Caco-2 (cell line): Measurements from ENCODE around the gene SNX21. TPM values are rescaled to one million over a fixed set of nuclear protein-coding genes. Genes with fewer than 3 reads are reported as not detected.
"Not testable (repeated sequence)": the region's sequence is repeated elsewhere in the genome, so short reads cannot be mapped to it uniquely, and the experiment has no call there.

Experiments
- BruUV-seq: library from RNA; stranded (reverse); fragments of 400-500 nt; replicated peaks from 2 replicates; lab custom pipeline; 2021; lab: Mats Ljungman, UMichigan
- CTCF ChIA-PET: fragments of 300-600 bp; sonication (Branson Sonifier 250); formaldehyde crosslinking; loops from one replicate; lab custom pipeline; 2022; ENCODE audit warnings: antibody characterized with exemption; lab: Charles Lee
- POLR2A ChIA-PET: fragments of 300-600 bp; sonication (Branson Sonifier 250); formaldehyde crosslinking; loops from one replicate; lab custom pipeline; 2022; ENCODE audit warnings: antibody characterized with exemption; lab: Charles Lee
- DNase-seq, 2 experiments: peaks; one replicate each; pipeline versions ENCODE4 v3.0.0 to v3.0.0-alpha.2; 2020 to 2022
- H3K27me3 ChIP-seq: replicated peaks from 2 replicates; pipeline ENCODE4 v1.6.0; 2011; ENCODE audit warnings: low read length; ENCODE audit not compliant: control insufficient read depth, insufficient read depth
- H3K36me3 ChIP-seq: 2 replicates; pipeline ENCODE4 v1.5.1; 2011; ENCODE audit warnings: low read length; ENCODE audit not compliant: control insufficient read depth, insufficient read depth
- H3K4me1 ChIP-seq: fragments of 250-450 bp; sonication (Bioruptor Pico); 2 replicates; pipeline ENCODE4 v1.5.1; 2020; ENCODE audit warnings: mild to moderate bottlenecking
- H3K4me3 ChIP-seq: 2 replicates; pipeline ENCODE4 v1.5.1; 2011; ENCODE audit warnings: low read depth, mild to moderate bottlenecking, control low read depth, low read length
- H3K9me3 ChIP-seq: fragments of 250-450 bp; sonication (Bioruptor Pico); 2 replicates; pipeline ENCODE4 v1.5.1; 2020; ENCODE audit warnings: mild to moderate bottlenecking, moderate library complexity
- H3K27ac Mint-ChIP-seq: one replicate; pipeline ENCODE4 v1.8.0; 2022; ENCODE audit warnings: mixed read lengths; ENCODE audit not compliant: unreplicated experiment
- H3K27me3 Mint-ChIP-seq: one replicate; pipeline ENCODE4 v1.8.0; 2022; ENCODE audit warnings: mixed read lengths; ENCODE audit not compliant: insufficient read depth, unreplicated experiment
- H3K36me3 Mint-ChIP-seq: one replicate; pipeline ENCODE4 v1.8.0; 2022; ENCODE audit warnings: mild to moderate bottlenecking, mixed read lengths; ENCODE audit not compliant: insufficient read depth, unreplicated experiment
- H3K4me1 Mint-ChIP-seq: one replicate; pipeline ENCODE4 v1.8.0; 2022; ENCODE audit warnings: low read depth, mixed read lengths; ENCODE audit not compliant: unreplicated experiment
- H3K4me3 Mint-ChIP-seq: one replicate; pipeline ENCODE4 v1.8.0; 2022; ENCODE audit warnings: mild to moderate bottlenecking, moderate library complexity, mixed read lengths; ENCODE audit not compliant: unreplicated experiment
- H3K9me3 Mint-ChIP-seq: one replicate; pipeline ENCODE4 v1.8.0; 2022; ENCODE audit warnings: mixed read lengths; ENCODE audit not compliant: unreplicated experiment
- intact Hi-C: fragments of 100-400 bp; cut with micrococcal nuclease; formaldehyde crosslinking; loops from one replicate; pipeline ENCODE4 v1.10.0; 2022; ENCODE audit not compliant: unreplicated experiment
- total RNA-seq: library from RNA; stranded (reverse); gene quantifications from 2 replicates; pipeline ENCODE4 v1.2.3, GENCODE V29; 2022
- TF ChIP-seq, protein P1 (sequence below), 2 experiments: fragments of 200-600 bp in 1 of 2; IDR thresholded peaks; 1 replicate in 1 of 2; 2 replicates in 1 of 2; pipeline versions ENCODE4 v1.5.1 to v1.8.0; 2011 to 2022; ENCODE audit warnings: antibody characterized with exemption in 1 of 2, control low read depth in 1 of 2, inconsistent platforms in 1 of 2, low read depth in 1 of 2, low read length in 1 of 2, mild to moderate bottlenecking in 1 of 2, moderate library complexity in 1 of 2; ENCODE audit not compliant: insufficient read depth in 1 of 2, severe bottlenecking in 1 of 2, unreplicated experiment in 1 of 2

The SNX21 gene
- total RNA-seq, 1 experiment from 2014 or later = 15.6 TPM

DNA sequence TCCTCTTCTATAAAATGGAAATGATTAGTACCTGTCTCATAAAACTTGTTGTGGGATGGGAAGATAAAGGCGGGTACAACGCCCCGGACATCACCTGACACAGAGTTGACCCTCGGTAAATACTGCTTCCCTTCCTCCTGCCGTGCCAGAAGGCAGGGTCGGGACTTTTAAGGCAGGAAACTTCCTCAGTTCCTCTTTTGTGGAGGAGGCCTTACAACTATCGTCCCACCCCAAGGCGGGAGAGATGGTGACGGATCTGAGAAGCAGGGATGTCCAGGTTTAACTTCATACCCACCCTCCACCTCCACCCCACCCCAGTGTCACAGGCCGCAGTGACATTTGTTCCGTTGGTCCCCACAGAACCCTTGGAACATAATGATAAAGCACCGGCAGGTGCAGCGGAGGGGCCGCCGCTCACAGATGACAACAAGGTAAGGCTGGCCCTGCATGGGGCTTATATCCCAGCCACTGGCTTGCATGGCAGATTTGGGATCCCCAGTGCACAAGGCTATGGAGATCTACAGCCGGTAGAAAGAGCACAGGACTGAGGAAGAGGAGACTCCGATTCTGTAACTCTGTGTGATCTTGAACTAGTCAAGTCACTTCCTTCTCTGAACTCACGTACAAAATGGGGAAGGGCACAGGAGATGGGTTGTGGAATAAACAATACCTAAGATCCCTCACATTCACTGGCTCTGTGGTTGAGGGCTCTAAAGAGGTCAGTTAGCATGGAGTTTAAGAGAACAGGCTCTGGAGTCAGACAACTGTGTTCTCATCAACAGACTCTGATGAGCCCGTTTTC lies 41.1 kb upstream of the SNX21 start:
- POLR2A ChIA-PET = interaction anchor here (0.6 to 1.3 kb wide), 6 partner anchors 12 to 325 kb away, joined by 3 to 6 read pairs (median 4); partner anchors contain the start of gene ZSWIM1
- DNase-seq = no peak
- intact Hi-C loops = no loop called here

DNA sequence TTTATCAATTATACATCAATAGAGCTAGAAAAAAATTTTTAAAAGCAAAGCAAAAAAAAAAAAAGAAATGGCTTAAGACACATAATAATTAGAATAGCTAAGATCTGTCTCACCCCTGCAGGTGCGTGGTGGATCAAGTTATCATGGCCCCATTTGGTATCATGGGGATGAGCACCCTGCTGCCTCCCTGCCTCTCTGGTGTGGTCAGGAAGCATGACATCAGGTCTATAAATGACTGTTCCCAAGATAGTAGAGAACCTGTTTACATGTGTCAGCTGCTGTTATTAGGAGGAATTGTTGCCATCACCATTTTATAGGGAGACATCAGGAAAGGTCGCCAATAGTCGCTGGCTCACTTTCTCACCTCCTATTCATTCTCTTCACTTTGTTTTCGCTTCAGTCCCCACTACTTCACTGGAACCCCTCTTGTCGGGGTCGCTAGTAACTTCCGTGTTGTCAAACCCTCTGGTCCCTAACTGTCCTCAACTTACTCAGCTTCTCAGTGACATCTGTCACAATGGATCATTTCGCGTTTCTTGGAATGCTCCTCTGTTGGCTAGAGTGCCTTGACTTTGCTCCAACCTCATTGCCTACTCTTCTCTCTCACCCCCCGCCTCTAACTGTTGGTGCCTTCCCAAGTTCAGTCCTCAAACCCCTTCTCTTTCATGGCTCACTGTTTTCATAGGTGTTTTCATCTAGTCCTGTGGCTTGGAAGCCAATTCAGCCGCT lies 37.1 kb upstream of the SNX21 start:
- Histone ChIP-seq H3K36me3 (peaks cover 7% of the 10 kb centered on the region; the same call in 1 of the 2 replicates), H3K9me3 (no peaks in the 10 kb centered on the region), H3K4me1 (peaks cover 5% of the 10 kb centered on the region), H3K4me3 (no peak overlapping the region), H3K27me3 (no peaks in the 10 kb centered on the region)
- H3K9me3 Mint-ChIP-seq = no peaks in the 10 kb centered on the region
- H3K27me3 Mint-ChIP-seq = no peaks in the 10 kb centered on the region
- peaks cover 33% of the 10 kb centered on the region for H3K36me3 Mint-ChIP-seq
- no peak for DNase-seq
- TF ChIP-seq, protein P1, sequence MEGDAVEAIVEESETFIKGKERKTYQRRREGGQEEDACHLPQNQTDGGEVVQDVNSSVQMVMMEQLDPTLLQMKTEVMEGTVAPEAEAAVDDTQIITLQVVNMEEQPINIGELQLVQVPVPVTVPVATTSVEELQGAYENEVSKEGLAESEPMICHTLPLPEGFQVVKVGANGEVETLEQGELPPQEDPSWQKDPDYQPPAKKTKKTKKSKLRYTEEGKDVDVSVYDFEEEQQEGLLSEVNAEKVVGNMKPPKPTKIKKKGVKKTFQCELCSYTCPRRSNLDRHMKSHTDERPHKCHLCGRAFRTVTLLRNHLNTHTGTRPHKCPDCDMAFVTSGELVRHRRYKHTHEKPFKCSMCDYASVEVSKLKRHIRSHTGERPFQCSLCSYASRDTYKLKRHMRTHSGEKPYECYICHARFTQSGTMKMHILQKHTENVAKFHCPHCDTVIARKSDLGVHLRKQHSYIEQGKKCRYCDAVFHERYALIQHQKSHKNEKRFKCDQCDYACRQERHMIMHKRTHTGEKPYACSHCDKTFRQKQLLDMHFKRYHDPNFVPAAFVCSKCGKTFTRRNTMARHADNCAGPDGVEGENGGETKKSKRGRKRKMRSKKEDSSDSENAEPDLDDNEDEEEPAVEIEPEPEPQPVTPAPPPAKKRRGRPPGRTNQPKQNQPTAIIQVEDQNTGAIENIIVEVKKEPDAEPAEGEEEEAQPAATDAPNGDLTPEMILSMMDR (IDR thresholded peaks at IDR 0.05; ENCODE audit: insufficient read depth in 1 of 2, low read depth in 1 of 2, low read length in 1 of 2, severe bottlenecking in 1 of 2, unreplicated experiment in 1 of 2) = no peak
- no TSS peak for BruUV-seq
- peaks cover 10% of the 10 kb centered on the region for H3K4me1 Mint-ChIP-seq
- no peak overlapping the region for H3K27ac Mint-ChIP-seq
- POLR2A ChIA-PET = no interaction called here
- intact Hi-C loops = no loop called here
- CTCF ChIA-PET = interaction anchor here (0.7 kb wide), 1 partner anchor 175 kb away, joined by 3 read pairs; no protein-coding TSS in a partner anchor
- H3K4me3 Mint-ChIP-seq = no peak overlapping the region

More for the DNA sequence above, 41.1 kb upstream of the SNX21 start:
- peak overlapping the region; percentile 76 for H3K4me3 Mint-ChIP-seq
- H3K4me1 ChIP-seq = peaks cover 5% of the 10 kb centered on the region
- peak overlapping the region; percentile 81 for H3K4me3 ChIP-seq
- H3K9me3 ChIP-seq = no peaks in the 10 kb centered on the region
- TSS peak; percentile 53 for BruUV-seq
- peak overlapping the region; percentile 87 for H3K27ac Mint-ChIP-seq
- H3K36me3 Mint-ChIP-seq = peaks cover 35% of the 10 kb centered on the region
- H3K27me3 ChIP-seq = no peaks in the 10 kb centered on the region
- peaks cover 12% of the 10 kb centered on the region for H3K4me1 Mint-ChIP-seq
- H3K36me3 ChIP-seq = peaks cover 7% of the 10 kb centered on the region; the same call in 1 of the 2 replicates
- CTCF ChIA-PET = interaction anchor here (1.3 kb wide), 1 partner anchor 21 kb away, joined by 13 read pairs; no protein-coding TSS in a partner anchor
- TF ChIP-seq, protein P1 (IDR thresholded peaks at IDR 0.05; ENCODE audit: insufficient read depth in 1 of 2, low read depth in 1 of 2, low read length in 1 of 2, severe bottlenecking in 1 of 2, unreplicated experiment in 1 of 2) = no peak
- H3K27me3 Mint-ChIP-seq = no peaks in the 10 kb centered on the region
- H3K9me3 Mint-ChIP-seq = no peaks in the 10 kb centered on the region

DNA sequence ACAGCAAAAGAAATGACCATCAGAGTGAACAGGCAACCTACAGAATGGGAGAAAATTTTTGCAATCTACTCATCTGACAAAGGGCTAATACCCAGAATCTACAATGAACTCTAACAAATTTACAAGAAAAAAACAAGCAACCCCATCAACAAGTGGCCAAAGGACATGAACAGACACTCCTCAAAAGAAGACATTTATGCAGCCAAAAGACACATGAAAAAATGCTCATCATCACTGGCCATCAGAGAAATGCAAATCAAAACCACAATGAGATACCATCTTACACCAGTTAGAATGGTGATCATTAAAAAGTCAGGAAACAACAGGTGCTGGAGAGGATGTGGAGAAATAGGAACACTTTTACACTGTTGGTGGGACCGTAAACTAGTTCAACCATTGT lies 36.1 kb upstream of the SNX21 start:
- not testable (repeated sequence) for DNase-seq

DNA sequence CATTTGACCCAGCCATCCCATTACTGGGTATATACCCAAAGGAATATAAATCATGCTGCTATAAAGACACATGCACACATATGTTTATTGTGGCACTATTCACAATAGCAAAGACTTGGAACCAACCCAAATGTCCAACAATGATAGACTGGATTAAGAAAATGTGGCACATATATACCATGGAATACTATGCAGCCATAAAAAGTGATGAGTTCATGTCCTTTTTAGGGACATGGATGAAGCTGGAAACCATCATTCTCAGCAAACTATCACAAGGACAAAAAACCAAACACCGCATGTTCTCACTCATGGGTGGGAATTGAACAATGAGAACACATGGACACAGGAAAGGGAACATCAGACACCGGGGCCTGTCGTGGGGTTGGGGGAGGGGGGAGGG lies 35.6 kb upstream of the SNX21 start:
- H3K4me3 ChIP-seq, CTCF ChIA-PET, DNase-seq, H3K27ac Mint-ChIP-seq, H3K9me3 Mint-ChIP-seq, BruUV-seq, H3K36me3 ChIP-seq, H3K27me3 ChIP-seq, H3K4me1 ChIP-seq, H3K4me3 Mint-ChIP-seq, POLR2A ChIA-PET, intact Hi-C loops, H3K4me1 Mint-ChIP-seq, H3K27me3 Mint-ChIP-seq, H3K9me3 ChIP-seq: not testable (repeated sequence)
- peaks cover 36% of the 10 kb centered on the region for H3K36me3 Mint-ChIP-seq

More for the DNA sequence above, 36.1 kb upstream of the SNX21 start:
- H3K27ac Mint-ChIP-seq, CTCF ChIA-PET, H3K4me1 ChIP-seq, H3K27me3 ChIP-seq, intact Hi-C loops, H3K9me3 Mint-ChIP-seq, H3K4me1 Mint-ChIP-seq, H3K9me3 ChIP-seq, H3K36me3 ChIP-seq, H3K27me3 Mint-ChIP-seq, POLR2A ChIA-PET, H3K4me3 Mint-ChIP-seq, H3K4me3 ChIP-seq: not testable (repeated sequence)
- peaks cover 33% of the 10 kb centered on the region for H3K36me3 Mint-ChIP-seq
- BruUV-seq = TSS peak; percentile 10
